ENCODE results near the gene FBXL22.

FBXL22 gene

DNA sequence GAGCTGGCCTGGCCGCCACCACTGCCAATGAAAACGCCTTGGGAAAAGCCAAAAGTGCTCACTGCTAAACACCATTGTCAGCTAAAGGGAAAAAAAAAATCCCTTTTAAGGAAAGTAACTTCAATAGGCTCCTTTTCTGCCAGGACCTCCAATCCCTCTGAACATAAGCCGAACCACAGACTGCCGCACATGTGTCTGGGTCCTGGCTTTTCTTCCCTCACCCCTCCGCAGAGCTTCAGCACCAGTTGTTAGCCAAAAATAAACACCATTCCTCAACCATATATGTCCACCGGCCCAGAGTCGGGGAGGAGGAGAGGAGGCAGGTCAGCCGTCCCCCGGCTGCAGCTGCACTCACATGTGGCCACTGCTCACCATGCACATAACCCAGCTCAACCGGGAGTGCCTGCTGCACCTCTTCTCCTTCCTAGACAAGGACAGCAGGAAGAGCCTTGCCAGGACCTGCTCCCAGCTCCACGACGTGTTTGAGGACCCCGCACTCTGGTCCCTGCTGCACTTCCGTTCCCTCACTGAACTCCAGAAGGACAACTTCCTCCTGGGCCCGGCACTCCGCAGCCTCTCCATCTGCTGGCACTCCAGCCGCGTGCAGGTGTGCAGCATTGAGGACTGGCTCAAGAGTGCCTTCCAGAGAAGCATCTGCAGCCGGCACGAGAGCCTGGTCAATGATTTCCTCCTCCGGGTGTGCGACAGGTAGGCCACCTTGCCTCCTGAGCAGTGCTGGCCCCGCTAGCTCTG, at the start of gene FBXL22:
FBXL22 (plus strand) TSS at position 350 of the 753 bp plus-strand sequence; CDS start at position 356, 6 bp downstream.
- no peak for DNase-seq

DNA sequence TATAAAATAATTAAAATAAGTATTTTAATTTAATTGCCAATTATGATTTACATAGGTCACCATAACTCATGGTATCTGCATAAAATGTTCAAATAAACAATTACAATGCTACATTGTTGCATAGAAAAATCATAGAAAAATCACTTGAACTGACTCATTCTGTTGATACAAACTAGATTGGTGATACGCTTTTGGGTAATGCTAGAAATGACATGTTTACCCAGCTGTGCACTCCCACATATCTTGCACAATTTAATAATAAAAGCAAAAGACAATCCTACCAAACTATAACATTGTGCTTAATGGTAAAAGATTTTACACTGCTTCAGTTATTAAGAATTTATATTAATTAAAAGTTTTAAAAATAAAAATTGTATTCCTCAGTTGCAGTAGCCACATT, 45.8 kb upstream of the FBXL22 start:
- DNase-seq = no peak

DNA sequence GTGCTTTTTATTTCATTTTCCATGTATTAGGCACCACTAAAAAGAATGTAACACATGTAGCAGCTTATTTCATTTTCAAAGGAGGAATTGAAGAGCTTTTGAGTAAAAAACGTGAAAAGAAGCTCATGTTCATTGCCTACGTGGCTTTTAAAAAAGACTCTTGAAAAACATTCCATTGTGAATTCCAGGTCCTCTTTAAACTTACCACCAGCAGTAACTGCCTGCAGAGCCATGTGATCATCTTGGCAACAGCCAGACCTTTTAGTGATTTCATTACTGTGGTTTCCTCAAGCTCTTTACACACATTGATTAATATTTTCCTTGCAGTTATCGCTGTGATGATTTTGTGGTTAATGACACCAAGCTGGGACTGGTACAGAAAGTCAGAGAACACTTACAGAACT, 43.8 kb upstream of the FBXL22 start:
- DNase-seq = no peak

GRCh38 chr15:63554337-63554927, 42.8 kb upstream of the FBXL22 start:
- no peak for DNase-seq

- DNase-seq = no peak
Observed at GRCh38 chr15:63555507-63555906, 41.7 kb upstream of the FBXL22 start.

- DNase-seq = no peak
Observed at GRCh38 chr15:63556246-63556645, 40.9 kb upstream of the FBXL22 start.

DNA sequence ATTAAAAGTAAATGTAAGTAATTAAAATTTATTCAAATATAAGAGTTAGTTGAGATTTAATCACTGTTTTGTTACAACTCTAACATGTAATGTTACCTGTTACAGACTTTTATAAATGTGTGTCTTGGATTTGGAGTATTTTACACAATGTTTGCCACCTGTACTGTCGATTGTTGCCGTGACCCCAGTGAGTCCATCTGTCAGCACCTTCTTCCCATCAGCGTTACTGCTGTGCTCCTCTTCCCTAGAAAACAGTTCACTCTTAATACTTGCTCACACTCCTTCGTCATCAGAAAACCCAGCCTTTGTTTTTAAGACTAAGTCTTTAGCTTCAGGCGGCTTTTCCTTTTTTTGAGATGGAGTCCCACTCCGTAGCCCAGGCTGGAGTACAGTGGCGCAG, 40.5 kb upstream of the FBXL22 start:
- no peak for DNase-seq

- no peak for DNase-seq
Observed at GRCh38 chr15:63559753-63560152, 37.4 kb upstream of the FBXL22 start.

DNA sequence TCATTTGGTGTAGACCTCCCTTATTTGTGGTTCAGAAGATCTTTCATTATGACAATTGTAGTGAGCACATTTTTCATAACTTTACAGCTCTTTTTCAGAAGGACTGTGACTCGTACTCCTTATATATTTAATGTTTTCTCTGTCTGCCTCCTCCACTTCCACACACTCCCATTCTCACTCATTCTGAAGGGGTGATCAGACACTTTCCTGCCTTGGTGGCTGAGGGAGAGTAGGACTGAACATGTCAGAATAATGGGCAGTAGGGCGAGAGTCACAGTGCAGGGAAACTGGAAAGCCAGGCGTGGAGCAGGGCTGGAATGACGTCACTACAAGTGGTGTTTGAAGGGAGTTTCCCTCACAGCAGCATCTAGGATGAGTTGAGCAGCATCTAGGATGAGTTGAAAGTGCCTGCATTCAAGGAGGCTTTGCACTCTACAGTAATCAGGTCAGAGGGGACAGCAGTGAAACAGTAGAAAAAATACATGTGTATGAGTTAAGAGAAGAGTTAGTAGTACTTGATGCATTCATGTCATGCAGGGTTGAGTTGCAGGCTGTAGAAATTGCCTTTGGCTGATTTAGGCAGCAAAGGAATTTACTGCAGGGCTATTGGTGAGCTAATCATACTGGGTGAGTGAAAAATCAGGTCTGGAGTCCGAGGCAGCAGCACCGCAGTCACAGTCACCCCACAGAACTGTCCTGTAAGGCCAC, 36.3 kb upstream of the FBXL22 start:
- DNase-seq = no peak

- no peak for DNase-seq
Observed at GRCh38 chr15:63564093-63564492, 33.1 kb upstream of the FBXL22 start.

- DNase-seq = no peak
Observed at GRCh38 chr15:63565536-63566186, 31.5 kb upstream of the FBXL22 start.

DNA sequence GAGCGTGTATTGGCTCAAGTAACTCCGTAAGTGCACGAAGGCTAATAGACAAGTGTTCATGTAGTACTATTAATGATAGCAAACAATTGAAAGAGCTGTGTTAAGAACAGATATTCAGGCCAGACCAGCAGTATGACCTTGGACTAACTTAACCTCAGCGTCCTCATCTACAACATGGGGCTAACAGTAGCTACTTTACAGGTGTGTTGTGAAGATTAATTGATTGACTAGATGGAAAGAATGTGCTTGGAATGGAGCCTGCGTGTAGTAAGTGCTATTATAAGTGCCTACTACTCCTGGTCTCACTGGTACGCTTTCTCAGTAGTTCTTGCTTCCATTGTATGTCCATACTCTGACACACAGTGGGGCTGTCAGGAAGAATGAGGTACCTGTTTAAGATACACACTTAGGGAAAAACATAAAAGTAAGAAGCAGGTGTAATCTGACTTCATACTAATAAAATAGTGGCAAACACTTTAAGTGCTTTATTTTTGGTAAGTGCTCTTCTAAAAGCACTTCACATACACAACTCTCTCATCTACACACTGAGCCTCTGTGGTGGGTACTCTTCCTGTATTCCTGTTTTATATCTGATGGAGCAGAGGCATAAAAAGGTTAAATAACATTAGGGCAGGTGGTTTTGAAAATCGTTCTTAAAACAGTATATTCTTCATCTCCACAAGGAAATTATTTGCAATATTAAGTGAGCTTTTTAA, 24.3 kb upstream of the FBXL22 start:
- DNase-seq = no peak

DNA sequence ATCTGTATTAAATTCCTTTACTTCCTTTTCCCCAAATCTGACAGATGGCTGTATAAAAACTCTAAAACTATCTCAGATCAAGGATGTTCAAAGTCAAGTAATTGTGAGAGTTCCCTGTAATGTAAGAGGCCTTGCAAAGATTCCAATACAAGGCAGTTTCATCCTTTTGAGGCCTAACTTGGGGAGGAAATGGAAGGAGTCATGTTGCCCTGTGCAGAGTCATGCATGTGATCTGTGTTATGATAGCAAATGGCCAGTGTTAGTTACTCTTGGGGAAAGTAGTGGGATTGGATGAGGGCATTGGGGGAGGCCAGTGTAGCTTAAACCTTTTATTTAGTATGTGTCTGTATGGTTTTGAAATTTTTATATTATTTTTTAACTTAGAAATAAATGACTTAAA, 23.7 kb upstream of the FBXL22 start:
- no peak for DNase-seq

DNA sequence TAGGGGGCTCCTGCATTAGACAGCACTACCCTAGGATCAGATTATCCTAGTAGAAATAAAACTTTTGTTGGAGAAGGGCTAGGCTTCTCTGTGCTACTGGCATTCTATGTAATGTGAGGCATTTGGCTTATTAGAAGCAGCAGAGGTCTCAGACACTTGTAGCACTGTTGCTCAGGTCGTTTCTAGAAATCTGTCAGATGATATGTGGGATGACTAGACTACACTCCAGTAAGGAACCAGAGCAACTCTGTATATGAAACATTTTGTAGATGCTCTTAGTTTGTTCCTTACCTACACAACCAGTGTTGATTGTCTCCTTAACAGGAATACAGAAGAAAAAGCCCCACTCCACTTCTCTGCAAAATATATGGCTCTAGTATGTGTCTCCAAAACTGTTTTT, 21.9 kb upstream of the FBXL22 start:
- no peak for DNase-seq

DNA sequence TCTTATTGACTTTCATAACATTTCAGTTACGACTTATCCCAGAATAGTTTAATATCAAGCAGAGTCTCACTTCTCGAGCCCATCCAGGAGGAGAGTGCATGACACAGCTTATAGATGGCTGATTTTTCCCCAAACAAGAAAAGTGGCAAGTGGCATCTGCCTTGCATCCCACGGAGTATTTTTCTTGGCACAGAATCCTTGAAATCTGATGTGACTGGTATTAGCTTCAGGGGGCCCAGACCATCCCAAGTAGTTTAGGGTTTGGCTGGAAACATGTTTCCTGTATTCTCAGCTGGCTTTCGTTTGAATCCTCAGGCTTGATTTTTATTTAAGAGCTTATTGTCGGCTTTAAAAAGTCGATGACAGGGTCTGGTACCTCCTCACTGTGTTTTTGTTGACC, 20.7 kb upstream of the FBXL22 start:
- DNase-seq = no peak

- DNase-seq = no peak
Observed at GRCh38 chr15:63582179-63582578, 15.0 kb upstream of the FBXL22 start.

DNA sequence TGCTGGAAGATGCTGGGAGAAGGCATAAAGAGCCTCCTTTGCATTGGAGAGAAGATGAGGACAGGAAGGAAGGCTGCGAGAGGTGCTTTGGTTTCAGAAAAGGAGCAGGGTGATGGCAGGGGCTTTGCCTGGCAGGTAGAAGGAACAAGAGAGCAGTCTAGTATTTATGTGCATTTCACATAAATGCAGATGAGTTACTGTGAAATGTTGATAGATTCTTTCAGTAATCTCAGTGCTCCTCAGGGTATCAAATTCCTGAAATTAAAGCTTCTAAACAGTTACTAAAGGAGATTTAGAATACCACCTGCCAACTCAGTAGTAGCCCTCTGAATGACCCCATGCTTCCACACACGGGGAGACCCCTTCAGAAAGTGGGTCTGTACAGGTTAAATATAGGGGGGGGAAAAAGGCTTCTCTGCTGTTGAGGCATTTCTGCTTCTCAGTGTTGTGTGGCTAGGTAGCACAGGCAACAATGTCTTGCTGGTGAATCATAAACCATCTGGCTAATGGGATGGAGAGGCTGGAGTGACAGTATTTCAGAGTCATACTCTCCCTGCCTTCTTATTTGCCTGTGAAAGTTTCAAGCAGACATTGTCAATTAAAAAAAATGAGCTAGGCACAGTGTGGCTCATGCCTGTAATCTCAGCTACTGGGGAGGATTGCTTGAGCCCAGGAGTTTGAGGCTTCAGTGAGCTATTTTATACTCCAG, 14.3 kb upstream of the FBXL22 start:
- no peak for DNase-seq

DNA sequence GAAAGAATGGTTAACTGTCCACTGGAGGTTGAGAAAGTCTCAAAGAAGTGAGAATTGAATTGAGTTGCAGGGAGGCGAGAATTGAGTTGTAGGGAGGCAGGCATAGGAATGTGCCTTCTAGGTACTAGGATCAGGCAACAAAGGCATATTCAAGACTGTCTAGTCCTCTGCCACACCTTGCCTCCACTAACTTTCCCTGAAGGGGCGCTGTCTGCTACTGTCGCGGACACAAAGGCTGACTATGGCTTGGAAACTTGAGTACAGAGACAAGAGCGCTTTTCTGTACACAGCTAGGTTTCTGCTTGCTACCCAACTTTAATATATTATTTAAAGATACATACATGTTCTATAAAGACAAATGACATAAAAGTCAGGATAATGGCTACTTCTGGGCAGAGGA, 10.4 kb upstream of the FBXL22 start:
- no peak for DNase-seq

DNA sequence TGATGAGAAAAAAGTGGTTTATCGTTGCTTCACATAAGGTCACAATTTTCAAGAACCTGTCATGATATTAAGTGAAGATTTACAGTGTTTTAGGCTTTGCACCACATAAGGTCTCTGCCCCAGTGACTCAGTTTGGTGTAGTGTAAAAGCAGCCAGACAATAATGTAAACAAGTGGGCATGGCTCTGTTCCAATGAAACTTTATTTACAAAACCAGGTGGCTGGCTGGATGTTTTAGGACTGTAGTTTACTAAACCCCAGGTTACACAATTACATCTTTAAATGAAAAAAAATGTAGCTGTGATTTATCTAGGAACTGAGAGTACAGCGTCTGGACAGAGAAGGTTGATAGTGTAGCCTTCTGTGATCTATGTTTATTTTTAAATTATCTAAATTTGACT, 9.7 kb upstream of the FBXL22 start:
- DNase-seq = no peak

DNA sequence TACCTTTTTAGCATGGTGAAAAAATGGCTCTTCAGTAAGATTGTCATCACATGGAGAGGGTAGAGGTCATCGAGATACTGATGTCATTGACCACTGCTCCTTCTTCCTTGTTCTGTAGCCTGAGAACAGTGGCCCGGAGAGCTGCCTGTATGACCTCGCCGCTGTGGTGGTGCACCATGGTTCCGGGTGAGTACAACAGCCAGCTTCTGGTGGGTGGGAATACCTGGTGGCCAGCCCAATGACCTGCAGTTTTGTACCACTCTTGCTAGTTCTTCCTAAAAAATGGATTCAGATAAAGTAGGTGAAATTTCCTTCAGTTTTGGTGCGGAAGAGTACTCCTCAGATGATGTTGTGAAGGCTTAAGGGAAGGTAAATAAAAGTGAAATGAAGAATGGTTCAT, 8.4 kb upstream of the FBXL22 start:
- no peak for DNase-seq

- no peak for DNase-seq
Observed at GRCh38 chr15:63593705-63594671, 3.2 kb upstream of the FBXL22 start.

Data from activated effector memory CD4-positive, alpha-beta T cell treated with Interleukin-2 at 50 U/mL for 16 hours (primary cell).